Small intestine (tissue), 7 donors: Measurements from ENCODE around the gene SLC6A4. TPM values are rescaled to one million over a fixed set of nuclear protein-coding genes. Genes with fewer than 3 reads are reported as not detected.
"Not testable (repeated sequence)": the region's sequence is repeated elsewhere in the genome, so short reads cannot be mapped to it uniquely, and the experiment has no call there.

Experiments used
- DNase-seq, 2 donors: peaks; one replicate each; pipeline versions ENCODE4 v3.0.0 to v3.0.0-alpha.2; 2013
- FAIRE-seq: peaks from 2 replicates; lab custom pipeline; 2012; peaks lifted over from hg19 to GRCh38; lab: Jason Lieb, UNC
- H3K27ac ChIP-seq, 3 donors: one replicate each; pipeline ENCODE4 v1.5.1; 2013; ENCODE audit warnings: low read length in 2 of 3, mild to moderate bottlenecking in 2 of 3, control low read depth in 1 of 3, inconsistent platforms in 1 of 3, low read depth in 1 of 3, moderate library complexity in 1 of 3
- H3K27me3 ChIP-seq, 3 donors: one replicate each; pipeline ENCODE4 v1.6.1; 2013; ENCODE audit warnings: low read length in 3 of 3, inconsistent platforms in 1 of 3; ENCODE audit not compliant: control insufficient read depth in 3 of 3, insufficient read depth in 3 of 3
- H3K36me3 ChIP-seq, 3 donors: one replicate each; pipeline ENCODE4 v1.6.1; 2013; ENCODE audit warnings: low read length in 3 of 3, inconsistent platforms in 1 of 3, low read depth in 1 of 3, mild to moderate bottlenecking in 1 of 3, moderate library complexity in 1 of 3; ENCODE audit not compliant: control insufficient read depth in 3 of 3, insufficient read depth in 2 of 3
- H3K4me1 ChIP-seq, 3 donors: one replicate each; pipeline ENCODE4 v1.6.1; 2013; ENCODE audit warnings: low read length in 2 of 3, inconsistent platforms in 1 of 3, low read depth in 1 of 3, mild to moderate bottlenecking in 1 of 3, moderate library complexity in 1 of 3; ENCODE audit not compliant: control insufficient read depth in 3 of 3, insufficient read depth in 2 of 3
- H3K4me3 ChIP-seq, 3 donors: one replicate each; pipeline ENCODE4 v1.5.1; 2013; ENCODE audit warnings: low read length in 3 of 3, control low read depth in 1 of 3, inconsistent platforms in 1 of 3, low read depth in 1 of 3, mild to moderate bottlenecking in 1 of 3, moderate library complexity in 1 of 3
- H3K9me3 ChIP-seq, 2 donors: one replicate each; pipeline ENCODE4 v1.6.1; 2013; ENCODE audit warnings: low read depth in 1 of 2, low read length in 1 of 2; ENCODE audit not compliant: control insufficient read depth in 2 of 2, insufficient read depth in 1 of 2
- WGBS, 3 donors: extraction: QIAGEN DNeasy Blood & Tissue Kit; methylation state at CpG; one replicate each; pipeline ENCODE4 v1.1.7; 2013; 5-methylcytosine and 5-hydroxymethylcytosine counted together
- polyA plus RNA-seq, 4 donors: library from polyadenylated mRNA; stranded (reverse) in 3 of 4; unstranded in 1 of 4; fragments of 200-250 nt in 3 of 4; fragments of 120-200 nt in 1 of 4; gene quantifications; one replicate each; pipeline versions ENCODE4 v1.2.1 to v1.2.3, GENCODE V29; 2013
- donor health status: healthy with polysubstance abuse.
- donor health status: control.
- donor health status: control.
- donor health status: Bipolar disorder and iron deficiency.
- donor health status: healthy.

SLC6A4 gene
- polyA plus RNA-seq, 4 donors: 2.9 to 26.0 (median 4.6) TPM

DNA sequence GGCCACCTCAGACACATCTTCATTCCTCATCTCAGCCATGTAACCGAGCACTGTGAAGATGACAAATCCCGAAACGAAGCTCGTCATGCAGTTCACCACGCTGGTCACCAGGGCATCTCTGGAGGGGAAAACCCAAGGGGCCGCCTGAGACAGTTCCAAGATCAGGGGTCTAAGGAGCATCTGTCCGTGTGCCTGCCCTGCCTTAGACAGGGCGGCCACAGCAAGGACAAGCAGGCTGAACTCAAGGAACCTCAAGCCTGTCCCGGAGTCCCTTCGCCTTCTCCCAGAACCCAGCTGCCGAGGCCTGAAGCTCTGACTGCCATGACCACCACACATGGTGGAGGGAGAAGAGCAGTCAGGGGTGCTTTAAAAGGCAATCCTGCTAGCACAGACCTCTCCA is 22.7 kb downstream of the SLC6A4 start:
- WGBS, 3 donors: 82 to 89% (median 87%) methylated on average over 11 of the region's 11 CpGs
- DNase-seq: no peak
- no peak for FAIRE-seq

DNA sequence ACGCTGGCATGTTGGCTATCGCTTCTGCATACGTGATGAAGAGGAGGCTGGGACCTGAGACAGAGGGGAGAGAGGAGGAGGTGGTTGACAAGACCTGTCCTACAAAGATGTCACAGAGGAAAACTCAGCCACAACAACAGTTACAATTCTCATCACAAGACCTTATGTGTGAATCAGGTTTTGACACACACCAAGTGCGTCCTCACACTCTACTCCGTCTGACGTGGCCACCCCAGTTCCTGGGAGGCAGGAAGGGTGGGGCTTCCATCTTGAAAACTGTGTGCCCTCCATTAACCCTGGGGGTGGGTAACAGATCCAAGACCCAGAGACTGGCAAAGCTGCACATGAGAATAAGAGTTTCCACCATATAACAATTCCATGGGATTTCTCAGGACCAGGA is 24.1 kb downstream of the SLC6A4 start:
- H3K36me3 ChIP-seq: peaks cover 0 to 48% (median 0%) of the 10 kb centered on the region in 3 donors
- 84 to 94% (median 84%) methylated on average over 6 of the region's 6 CpGs for WGBS, 3 donors
- FAIRE-seq (no peak), DNase-seq (no peak)
- H3K4me1 ChIP-seq: no peaks in the 10 kb centered on the region
- H3K27ac ChIP-seq: no peak overlapping the region
- H3K27me3 ChIP-seq: no peaks in the 10 kb centered on the region
- H3K9me3 ChIP-seq: no peaks in the 10 kb centered on the region
- H3K4me3 ChIP-seq: no peak overlapping the region

More for the DNA sequence above, 22.7 kb downstream of the SLC6A4 start:
- H3K27ac ChIP-seq: no peak overlapping the region
- H3K27me3 ChIP-seq: no peaks in the 10 kb centered on the region
- H3K36me3 ChIP-seq: peaks cover 0 to 52% (median 2%) of the 10 kb centered on the region in 3 donors
- no peaks in the 10 kb centered on the region for H3K9me3 ChIP-seq
- no peak overlapping the region for H3K4me3 ChIP-seq
- H3K4me1 ChIP-seq: no peaks in the 10 kb centered on the region

DNA sequence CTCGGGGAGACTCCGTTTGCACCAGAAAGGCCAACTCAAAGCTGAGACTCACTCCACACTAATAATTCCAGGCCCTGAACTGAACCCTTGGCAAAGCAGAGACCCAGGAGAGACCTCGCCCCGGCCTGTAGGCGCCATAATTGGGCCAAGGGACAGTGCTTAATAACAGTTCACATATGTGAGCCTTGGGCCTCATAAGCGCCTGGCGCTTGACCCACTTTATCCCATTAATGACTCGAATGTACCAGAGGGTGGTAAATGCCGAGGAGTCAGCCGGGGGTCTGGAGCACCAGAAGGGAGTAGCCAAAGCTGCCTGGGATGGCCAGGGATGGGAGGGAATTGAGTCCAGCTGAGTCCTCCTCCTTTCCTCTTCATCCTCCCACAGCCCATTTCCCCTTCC is 24.6 kb downstream of the SLC6A4 start:
- DNase-seq (no peak), FAIRE-seq (no peak)
- WGBS, 3 donors: 92 to 99% (median 94%) methylated on average over 10 of the region's 10 CpGs
- no peaks in the 10 kb centered on the region for H3K27me3 ChIP-seq
- no peak overlapping the region for H3K27ac ChIP-seq
- H3K36me3 ChIP-seq: peaks cover 0 to 48% (median 0%) of the 10 kb centered on the region in 3 donors
- H3K4me3 ChIP-seq: no peak overlapping the region
- no peaks in the 10 kb centered on the region for H3K9me3 ChIP-seq
- no peaks in the 10 kb centered on the region for H3K4me1 ChIP-seq

DNA sequence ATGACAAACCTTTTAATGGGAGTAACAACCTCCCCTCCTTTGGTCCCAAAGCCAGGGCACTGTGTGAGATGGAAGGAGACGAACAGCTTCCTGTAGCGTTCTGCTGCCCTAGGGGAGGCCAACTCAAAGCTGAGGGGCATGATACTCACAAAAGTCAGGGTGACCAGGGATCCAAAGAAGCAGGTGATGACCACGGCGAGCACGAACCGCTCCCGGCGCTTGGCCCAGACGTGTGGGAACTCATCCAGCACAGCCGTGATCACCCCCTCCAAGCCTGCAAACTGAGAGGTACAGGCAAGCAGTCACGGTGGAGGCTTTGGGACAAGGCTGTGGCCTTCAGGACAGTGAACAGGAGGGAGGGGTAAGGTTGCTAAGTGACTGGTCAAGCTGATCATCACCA is 25.1 kb downstream of the SLC6A4 start:
- Histone ChIP-seq H3K27ac (no peak overlapping the region), H3K36me3 (peaks cover 0 to 45% (median 0%) of the 10 kb centered on the region in 3 donors), H3K4me1 (no peaks in the 10 kb centered on the region), H3K4me3 (no peak overlapping the region), H3K9me3 (no peaks in the 10 kb centered on the region), H3K27me3 (no peaks in the 10 kb centered on the region)
- WGBS, 3 donors: 89 to 92% (median 91%) methylated on average over 11 of the region's 11 CpGs
- DNase-seq (no peak), FAIRE-seq (no peak)

DNA sequence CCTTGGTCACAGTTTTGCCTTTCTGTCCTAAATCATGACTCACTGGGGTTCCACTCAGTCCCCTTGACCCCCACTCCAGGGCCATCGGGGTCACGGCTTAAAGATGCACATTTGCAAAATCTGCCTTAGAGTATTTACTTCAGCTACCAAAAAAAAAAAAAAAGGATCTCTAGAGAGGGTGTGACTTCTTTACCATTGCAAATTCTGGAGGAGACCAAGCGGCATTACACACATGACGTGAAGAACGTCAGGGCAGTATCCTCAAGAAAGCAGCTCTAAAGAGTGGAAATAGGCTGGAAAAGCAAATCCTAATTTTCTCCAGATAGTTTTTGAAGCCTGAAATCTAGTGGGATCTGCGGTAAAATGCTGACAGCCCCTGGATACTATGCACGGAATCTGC is 25.6 kb downstream of the SLC6A4 start:
- no peak for DNase-seq
- Histone ChIP-seq H3K27me3 (no peaks in the 10 kb centered on the region), H3K4me3 (no peak overlapping the region), H3K9me3 (no peaks in the 10 kb centered on the region), H3K4me1 (no peaks in the 10 kb centered on the region), H3K27ac (no peak overlapping the region), H3K36me3 (peaks cover 0 to 41% (median 0%) of the 10 kb centered on the region in 3 donors)
- no peak for FAIRE-seq
- WGBS, 3 donors: 92 to 95% (median 93%) methylated on average over 7 of the region's 7 CpGs

DNA sequence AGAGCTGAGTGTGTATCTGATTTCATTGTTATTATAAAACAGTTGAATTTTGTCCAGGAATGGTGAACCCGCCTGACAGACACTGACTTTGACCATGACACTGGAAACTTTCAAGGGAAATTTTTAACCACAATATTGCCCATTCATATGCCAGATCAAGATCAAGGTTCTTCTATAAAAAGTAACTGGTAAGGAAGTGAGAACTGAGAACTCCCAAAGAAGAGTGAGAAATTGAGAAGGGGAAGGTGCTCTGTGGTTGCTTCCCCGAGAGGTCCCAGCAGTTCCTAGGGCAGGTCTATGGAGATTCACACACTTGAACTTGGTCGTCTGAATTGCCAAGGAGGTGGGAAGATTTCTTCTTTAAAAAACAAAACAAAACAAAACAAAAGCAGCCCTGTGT is 27.3 kb downstream of the SLC6A4 start:
- Histone ChIP-seq H3K27ac (no peak overlapping the region), H3K27me3 (no peaks in the 10 kb centered on the region), H3K4me3 (no peak overlapping the region), H3K9me3 (no peaks in the 10 kb centered on the region), H3K36me3 (peaks cover 0 to 42% (median 0%) of the 10 kb centered on the region in 3 donors), H3K4me1 (no peaks in the 10 kb centered on the region)
- DNase-seq (no peak), FAIRE-seq (no peak)
- 54 to 84% (median 56%) methylated on average over 3 of the region's 3 CpGs for WGBS, 3 donors

DNA sequence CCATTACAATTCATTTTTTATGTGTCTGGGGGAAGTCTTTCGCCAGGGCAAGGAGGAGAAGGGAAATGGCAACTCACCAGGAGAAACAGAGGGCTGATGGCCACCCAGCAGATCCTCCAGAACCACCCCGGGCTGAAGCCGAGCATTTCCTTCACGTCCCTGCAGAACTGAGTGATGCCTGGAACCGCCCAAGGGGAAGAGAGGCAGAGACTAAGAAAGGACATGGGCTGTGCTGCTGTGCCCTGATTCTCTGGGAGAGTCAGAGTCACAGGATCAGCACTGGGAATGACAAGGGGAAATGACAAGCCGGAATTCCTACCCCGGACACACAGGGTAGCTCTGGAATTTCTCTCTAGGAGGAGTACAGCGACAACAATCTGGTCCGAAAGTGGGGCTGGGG is 27.8 kb downstream of the SLC6A4 start:
- Histone ChIP-seq H3K4me1 (no peaks in the 10 kb centered on the region), H3K9me3 (no peaks in the 10 kb centered on the region), H3K4me3 (no peak overlapping the region), H3K27me3 (no peaks in the 10 kb centered on the region), H3K36me3 (peaks cover 0 to 38% (median 0%) of the 10 kb centered on the region in 3 donors), H3K27ac (no peak overlapping the region)
- no peak for DNase-seq
- 75 to 90% (median 87%) methylated on average over 9 of the region's 9 CpGs for WGBS, 3 donors
- no peak for FAIRE-seq

DNA sequence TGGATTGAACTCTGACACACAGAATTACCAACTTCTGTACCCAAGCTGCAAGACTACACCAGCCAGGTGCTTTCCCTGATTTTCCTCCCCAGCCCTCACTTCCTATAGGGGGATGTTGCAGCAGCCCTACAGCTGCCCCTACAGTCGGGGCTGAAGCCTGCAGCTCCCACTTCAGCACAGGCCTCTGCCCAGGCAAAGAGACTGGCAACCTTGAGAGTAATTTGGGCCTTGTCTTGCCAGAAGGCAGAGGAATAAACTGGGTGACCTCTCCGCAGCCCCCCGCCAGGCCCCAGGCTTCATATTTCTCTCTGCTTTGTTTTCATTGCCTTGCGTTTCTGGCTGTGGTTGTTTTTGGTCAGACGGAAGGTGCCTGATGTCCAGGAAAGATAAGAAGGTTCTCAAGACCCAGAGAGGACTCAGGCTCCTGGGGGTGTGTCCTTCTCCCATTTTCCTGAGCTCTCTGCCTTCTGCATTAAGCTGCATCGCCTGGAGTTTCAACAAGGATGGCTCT is 32.0 kb downstream of the SLC6A4 start:
- H3K4me3 ChIP-seq: no peak overlapping the region
- no peaks in the 10 kb centered on the region for H3K27me3 ChIP-seq
- WGBS, 3 donors: 81 to 89% (median 86%) methylated on average over 6 of the region's 6 CpGs
- H3K27ac ChIP-seq: no peak overlapping the region
- no peak for DNase-seq
- peaks cover 0 to 21% (median 0%) of the 10 kb centered on the region in 3 donors for H3K36me3 ChIP-seq
- no peak for FAIRE-seq
- H3K4me1 ChIP-seq: no peaks in the 10 kb centered on the region
- no peaks in the 10 kb centered on the region for H3K9me3 ChIP-seq

DNA sequence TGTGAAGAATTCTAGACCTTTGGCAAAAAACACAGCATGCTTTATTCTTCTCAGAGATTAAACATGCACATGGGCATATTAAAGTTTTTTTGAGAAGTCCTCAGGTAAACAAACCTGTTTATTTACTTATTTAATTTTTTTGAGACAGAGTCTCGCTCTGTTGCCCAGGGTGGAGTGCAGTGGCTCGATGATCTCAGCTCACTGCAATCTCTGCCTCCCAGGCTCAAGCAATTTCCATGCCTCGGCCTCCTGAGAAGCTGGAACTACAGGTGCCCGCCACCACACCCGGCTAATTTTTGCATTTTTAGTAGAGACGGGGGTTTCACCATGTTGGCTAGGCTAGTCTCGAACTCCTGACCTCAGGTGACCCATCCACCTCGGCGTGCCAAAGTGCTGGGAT is 34.8 kb downstream of the SLC6A4 start:
- DNase-seq, FAIRE-seq, H3K27ac ChIP-seq, H3K27me3 ChIP-seq, H3K9me3 ChIP-seq, H3K4me3 ChIP-seq, H3K4me1 ChIP-seq: not testable (repeated sequence)
- H3K36me3 ChIP-seq: peaks cover 0 to 11% (median 0%) of the 10 kb centered on the region in 3 donors
- 85 to 93% (median 88%) methylated on average over 8 to 9 of the region's 9 CpGs for WGBS, 3 donors
